HCT116 (cell line): ENCODE results near the gene UFD1. TPM values are rescaled to one million over a fixed set of nuclear protein-coding genes. Genes with fewer than 3 reads are reported as not detected.

Experiments used
- ATAC-seq: fragments of 200-7000 bp; cut with Tn5 transposase; 2 replicates; pipeline ENCODE4 v1.9.1; 2020; ENCODE audit warnings: mild to moderate bottlenecking, moderate library complexity
- BruUV-seq: library from RNA; stranded (reverse); fragments of 400-500 nt; replicated peaks from 2 replicates; lab custom pipeline; 2021; lab: Mats Ljungman, UMichigan
- CTCF ChIA-PET: fragments of 300-600 bp; sonication (Branson Sonifier 250); formaldehyde crosslinking; loops from one replicate; lab custom pipeline; 2021; ENCODE audit warnings: antibody characterized with exemption; lab: Charles Lee
- POLR2A ChIA-PET: fragments of 300-600, 350-600 bp; sonication (Branson Sonifier 250); formaldehyde crosslinking; loops from one replicate; lab custom pipeline; 2021; ENCODE audit warnings: antibody characterized with exemption; lab: Charles Lee
- RAD21 ChIA-PET, 2 experiments: fragments of 300-600 bp; sonication (Branson Sonifier 250); formaldehyde crosslinking; loops; one replicate each; lab custom pipeline; 2023; ENCODE audit warnings: low total read pairs in 2 of 2; ENCODE audit not compliant: uncharacterized antibody in 2 of 2, unreplicated experiment in 2 of 2, low non-redundant PET in 1 of 2; lab: Charles Lee
- DNase-seq: peaks from one replicate; pipeline ENCODE4 v3.0.0-alpha.2; 2010; ENCODE audit warnings: low read depth, low spot score
- H2AFZ ChIP-seq: fragments of 200-600 bp; shearing (Covaris generic), sonication (generic); 2 replicates; pipeline ENCODE4 v1.6.1; 2017; ENCODE audit warnings: low read depth, mixed run types, mixed read lengths, antibody characterized with exemption, low read length; ENCODE audit not compliant: poor library complexity, severe bottlenecking
- H3K27ac ChIP-seq: 2 replicates; pipeline ENCODE4 v1.5.1; 2012; ENCODE audit warnings: low read depth, low read length
- H3K27me3 ChIP-seq: fragments of 200-600 bp; sonication (generic); 2 replicates; pipeline ENCODE4 v1.6.1; 2016; ENCODE audit warnings: mixed run types, low read length, mixed read lengths; ENCODE audit not compliant: insufficient read depth
- H3K36me3 ChIP-seq, 2 experiments: fragments of 200-500 bp in 1 of 2; fragments of 200-600 bp in 1 of 2; sonication (Bioruptor generic) in 1 of 2; sonication (generic) in 1 of 2; 2 replicates each; pipeline versions ENCODE4 v1.5.1 to v1.6.1; 2014 to 2016; ENCODE audit warnings: low read length in 2 of 2, inconsistent platforms in 1 of 2, mixed read lengths in 1 of 2, mixed run types in 1 of 2; ENCODE audit not compliant: insufficient read depth in 2 of 2, control insufficient read depth in 1 of 2
- H3K4me1 ChIP-seq, 2 experiments: fragments of 200-600 bp in 1 of 2; sonication (generic) in 1 of 2; 2 replicates each; pipeline versions ENCODE4 v1.5.1 to v1.6.1; 2012 to 2017; ENCODE audit warnings: low read length in 2 of 2, inconsistent platforms in 1 of 2, mild to moderate bottlenecking in 1 of 2, mixed read lengths in 1 of 2, mixed run types in 1 of 2, moderate library complexity in 1 of 2; ENCODE audit not compliant: insufficient read depth in 2 of 2, control insufficient read depth in 1 of 2
- H3K4me2 ChIP-seq: fragments of 200-600 bp; sonication (generic); 2 replicates; pipeline ENCODE4 v1.6.1; 2017; ENCODE audit warnings: mixed run types, low read length, mixed read lengths
- H3K4me3 ChIP-seq, 2 experiments: fragments of 200-600 bp in 1 of 2; sonication (generic) in 1 of 2; replicated peaks in 1 of 2; 2 replicates each; pipeline ENCODE4 v1.5.1; 2011 to 2016; ENCODE audit warnings: low read length in 2 of 2, control low read depth in 1 of 2, low read depth in 1 of 2, mild to moderate bottlenecking in 1 of 2, mixed read lengths in 1 of 2, mixed run types in 1 of 2
- H3K79me2 ChIP-seq: fragments of 200-600 bp; sonication (generic); 2 replicates; pipeline ENCODE4 v1.6.1; 2017; ENCODE audit warnings: mild to moderate bottlenecking, mixed run types, low read length, moderate library complexity, mixed read lengths; ENCODE audit not compliant: insufficient read depth
- H3K9ac ChIP-seq: fragments of 200-600 bp; sonication (generic); 2 replicates; pipeline ENCODE4 v1.6.1; 2016; ENCODE audit warnings: low read length, mixed read lengths
- H3K9me2 ChIP-seq: fragments of 200-600 bp; sonication (generic), shearing (Covaris generic); 2 replicates; pipeline ENCODE4 v1.6.1; 2017; ENCODE audit warnings: mixed run types, mild to moderate bottlenecking, moderate library complexity; ENCODE audit not compliant: insufficient read depth
- H3K9me3 ChIP-seq, 2 experiments: fragments of 200-500 bp in 1 of 2; fragments of 200-600 bp in 1 of 2; sonication (Bioruptor generic) in 1 of 2; sonication (generic) in 1 of 2; 2 replicates each; pipeline ENCODE4 v1.6.1; 2014 to 2017; ENCODE audit warnings: low read length in 2 of 2, mixed read lengths in 2 of 2, inconsistent platforms in 1 of 2, low read depth in 1 of 2, mild to moderate bottlenecking in 1 of 2, mixed run types in 1 of 2, moderate library complexity in 1 of 2; ENCODE audit not compliant: control insufficient read depth in 1 of 2, insufficient read depth in 1 of 2
- H4K20me1 ChIP-seq: fragments of 200-600 bp; sonication (generic), shearing (Covaris generic); 2 replicates; pipeline ENCODE4 v1.6.1; 2017; ENCODE audit warnings: mixed run types, mild to moderate bottlenecking, moderate library complexity; ENCODE audit not compliant: insufficient read depth
- CEBPB ChIP-seq: IDR thresholded peaks from 2 replicates; pipeline ENCODE4 v1.6.1; 2012; ENCODE audit warnings: low read depth
- CTCF ChIP-seq, 3 experiments: fragments of 200-600 bp in 1 of 3; sonication (generic) in 1 of 3; IDR thresholded peaks in 2 of 3; conservative IDR thresholded peaks in 1 of 3; 2 replicates each; pipeline ENCODE4 v1.5.1; 2012 to 2017; ENCODE audit warnings: low read depth in 2 of 3, low read length in 2 of 3, antibody characterized with exemption in 1 of 3, borderline replicate concordance in 1 of 3, control low read depth in 1 of 3, mild to moderate bottlenecking in 1 of 3, mixed read lengths in 1 of 3, mixed run types in 1 of 3, moderate library complexity in 1 of 3; ENCODE audit not compliant: insufficient read depth in 1 of 3
- ELF1 ChIP-seq: IDR thresholded peaks from 2 replicates; pipeline ENCODE4 v1.6.1; 2012; ENCODE audit warnings: low read depth, borderline replicate concordance
- EZH2 ChIP-seq: fragments of 200-600 bp; sonication (generic); IDR thresholded peaks from 2 replicates; pipeline ENCODE4 v1.6.1; 2017; ENCODE audit warnings: antibody characterized with exemption, mixed run types
- EZH2phosphoT487 ChIP-seq: fragments of 200-600 bp; IDR thresholded peaks from 2 replicates; pipeline ENCODE4 v1.6.1; 2018; ENCODE audit warnings: antibody characterized with exemption, borderline replicate concordance
- FOSL1 ChIP-seq: IDR thresholded peaks from 2 replicates; pipeline ENCODE4 v1.6.1; 2012; ENCODE audit warnings: low read depth
- JUND ChIP-seq: IDR thresholded peaks from 2 replicates; pipeline ENCODE4 v1.6.1; 2012
- POLR2A ChIP-seq: IDR thresholded peaks from 2 replicates; pipeline ENCODE4 v1.7.0; 2011; ENCODE audit warnings: borderline replicate concordance; ENCODE audit not compliant: insufficient read depth, insufficient read length; ENCODE audit errors: extremely low read depth
- POLR2AphosphoS5 ChIP-seq: IDR thresholded peaks from 2 replicates; pipeline ENCODE4 v1.6.1; 2011; ENCODE audit warnings: mild to moderate bottlenecking, low read depth, low read length, moderate library complexity
- RAD21 ChIP-seq: IDR thresholded peaks from 2 replicates; pipeline ENCODE4 v1.6.1; 2012; ENCODE audit warnings: low read depth, mild to moderate bottlenecking
- TCF7L2 ChIP-seq: IDR thresholded peaks from 2 replicates; pipeline ENCODE4 v1.7.0; 2011; ENCODE audit warnings: borderline replicate concordance, inconsistent platforms; ENCODE audit not compliant: insufficient read depth, insufficient read length; ENCODE audit errors: extremely low read depth
- YY1 ChIP-seq: IDR thresholded peaks from 2 replicates; pipeline ENCODE4 v1.6.1; 2011; ENCODE audit warnings: low read length, low read depth, moderate library complexity, mild to moderate bottlenecking; ENCODE audit not compliant: insufficient replicate concordance; ENCODE audit errors: extremely low read depth
- ZBTB33 ChIP-seq: IDR thresholded peaks from 2 replicates; pipeline ENCODE4 v1.6.1; 2011; ENCODE audit warnings: mild to moderate bottlenecking, low read length, moderate library complexity; ENCODE audit not compliant: insufficient replicate concordance; ENCODE audit errors: extremely low read depth
- ZFX ChIP-seq: fragments of 450-650 bp; IDR thresholded peaks from 2 replicates; pipeline ENCODE4 v1.6.1; 2017
- intact Hi-C: fragments of 100-400 bp; cut with micrococcal nuclease; formaldehyde crosslinking; loops from 2 replicates; pipeline ENCODE4 v1.10.0; 2022
- total RNA-seq: library from RNA; stranded (reverse); gene quantifications from one replicate; pipeline ENCODE4 v1.2.1, GENCODE V29; 2021; ENCODE audit not compliant: unreplicated experiment
- TF ChIP-seq, protein P1 (sequence below): IDR thresholded peaks from 2 replicates; pipeline ENCODE4 v1.6.1; 2012

The UFD1 gene
- total RNA-seq, 1 experiment from 2014 or later, result 97.5 TPM

DNA sequence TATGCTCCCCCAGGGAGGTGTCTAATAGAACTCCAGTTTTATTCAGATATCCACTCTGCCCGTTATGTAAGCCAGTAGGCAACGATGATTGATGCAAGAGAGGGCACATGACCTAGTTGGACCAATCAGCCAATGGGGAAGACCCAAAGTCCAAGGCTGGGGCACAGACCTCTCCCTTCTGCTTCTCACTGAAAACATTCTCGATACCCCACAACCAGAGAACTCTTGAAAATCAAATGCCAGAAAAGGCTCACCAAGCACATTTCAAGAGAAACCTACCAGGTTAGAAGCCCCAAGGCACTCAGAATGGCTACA, 54.9 kb downstream of the UFD1 start:
- Histone ChIP-seq H3K4me1 (no peaks in the 10 kb centered on the region), H3K27ac (no peak overlapping the region)
- no peak for TF ChIP-seq CTCF (IDR thresholded peaks at IDR 0.05 in 2 of 3, conservative IDR thresholded peaks at IDR 0.05 in 1 of 3; ENCODE audit: borderline replicate concordance in 1 of 3, insufficient read depth in 1 of 3, low read depth in 2 of 3, low read length in 2 of 3)
- no peak for TF ChIP-seq ZBTB33
- TF ChIP-seq POLR2AphosphoS5, result no peak
- TF ChIP-seq, protein P1, sequence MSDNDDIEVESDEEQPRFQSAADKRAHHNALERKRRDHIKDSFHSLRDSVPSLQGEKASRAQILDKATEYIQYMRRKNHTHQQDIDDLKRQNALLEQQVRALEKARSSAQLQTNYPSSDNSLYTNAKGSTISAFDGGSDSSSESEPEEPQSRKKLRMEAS, result no peak
- TF ChIP-seq ELF1, result no peak
- TF ChIP-seq EZH2, result no peak
- TF ChIP-seq TCF7L2, result no peak
- no peak for TF ChIP-seq JUND
- TF ChIP-seq EZH2phosphoT487, result no peak
- no peak for TF ChIP-seq RAD21
- no peak for TF ChIP-seq FOSL1
- TF ChIP-seq YY1, result no peak
- no peak for TF ChIP-seq POLR2A
- no peak for TF ChIP-seq CEBPB
- no peak for TF ChIP-seq ZFX
- TF ChIP-seq, all 23 proteins: peak for 0
- POLR2A ChIA-PET, result no interaction called here
- ATAC-seq (no peak), DNase-seq (no peak)
- H2AFZ ChIP-seq, result no peak overlapping the region
- no peaks in the 10 kb centered on the region for H3K9me2 ChIP-seq
- H3K79me2 ChIP-seq, result peaks cover 98% of the 10 kb centered on the region
- no peak overlapping the region for H3K4me2 ChIP-seq
- no peaks in the 10 kb centered on the region for H3K9me3 ChIP-seq
- no peaks in the 10 kb centered on the region for H4K20me1 ChIP-seq
- intact Hi-C loops, result no loop called here
- no peaks in the 10 kb centered on the region for H3K27me3 ChIP-seq
- H3K4me3 ChIP-seq, result no peak overlapping the region
- H3K36me3 ChIP-seq, result peaks cover 0 to 7% of the 10 kb centered on the region in 2 experiments; a peak in 2 of 4 replicates
- BruUV-seq, result no TSS peak
- RAD21 ChIA-PET, result no interaction called here
- no peak overlapping the region for H3K9ac ChIP-seq
- CTCF ChIA-PET, result no interaction called here
